Gastrocnemius medialis (tissue), 4 donors: ENCODE data around the gene TRPM4.

Experiments
- CTCF ChIP-seq, 5 experiments: fragments of 450-650 bp in 3 of 5; fragments of 200-600 bp in 2 of 5; sonication (generic) in 2 of 5; IDR thresholded peaks in 4 of 5; conservative IDR thresholded peaks in 1 of 5; 1 replicate in 4 of 5; 2 replicates in 1 of 5; pipeline ENCODE4 v1.5.1; 2016 to 2019; ENCODE audit warnings: antibody characterized with exemption in 5 of 5, mild to moderate bottlenecking in 3 of 5, moderate library complexity in 3 of 5
- POLR2A ChIP-seq, 2 donors: fragments of 450-650 bp; IDR thresholded peaks; one replicate each; pipeline ENCODE4 v1.6.1; 2017; ENCODE audit warnings: antibody characterized with exemption in 2 of 2, mild to moderate bottlenecking in 2 of 2, moderate library complexity in 2 of 2

- TF ChIP-seq CTCF (IDR thresholded peaks at IDR 0.05 in 4 of 5, conservative IDR thresholded peaks at IDR 0.05 in 1 of 5): peak in 4 of 5 experiments; percentile 37 to 47 (median 45)
- TF ChIP-seq POLR2A (IDR thresholded peaks at IDR 0.05): no peak
Observed at GRCh38 chr19:49224879-49225278, 67.3 kb downstream of the TRPM4 start.
